ENCODE data around the gene BTBD9. TPM values are rescaled to one million over a fixed set of nuclear protein-coding genes. Genes with fewer than 3 reads are reported as not detected.
"Not testable (repeated sequence)": the region's sequence is repeated elsewhere in the genome, so short reads cannot be mapped to it uniquely, and the experiment has no call there.

BTBD9 gene
- polyA plus RNA-seq, 3 donors, result 15.1 to 17.6 (median 15.5) TPM

DNA sequence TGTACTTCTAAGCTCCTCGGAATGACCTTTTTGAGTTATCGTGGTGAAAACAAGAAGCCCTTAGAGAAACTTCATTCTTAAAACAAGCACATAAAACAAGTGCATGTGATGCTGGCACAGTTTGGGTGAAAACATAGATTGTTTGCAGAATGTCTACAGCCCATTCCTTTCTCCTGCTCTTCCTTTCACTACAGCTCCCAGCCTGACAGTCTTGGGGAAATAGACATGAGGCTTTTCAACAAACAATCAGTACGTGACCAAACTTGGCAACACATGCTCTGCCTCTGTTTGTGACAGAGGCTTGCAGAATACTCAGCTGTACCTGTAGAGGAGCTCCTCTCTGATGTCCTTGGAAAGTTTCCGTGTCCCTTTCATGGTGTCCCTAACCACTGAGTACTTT is 498.6 kb downstream of the BTBD9 start:
- DNase-seq (ENCODE audit: extremely low read depth in 1 of 11, low read depth in 9 of 11, low spot score in 4 of 11), result no peak

DNA sequence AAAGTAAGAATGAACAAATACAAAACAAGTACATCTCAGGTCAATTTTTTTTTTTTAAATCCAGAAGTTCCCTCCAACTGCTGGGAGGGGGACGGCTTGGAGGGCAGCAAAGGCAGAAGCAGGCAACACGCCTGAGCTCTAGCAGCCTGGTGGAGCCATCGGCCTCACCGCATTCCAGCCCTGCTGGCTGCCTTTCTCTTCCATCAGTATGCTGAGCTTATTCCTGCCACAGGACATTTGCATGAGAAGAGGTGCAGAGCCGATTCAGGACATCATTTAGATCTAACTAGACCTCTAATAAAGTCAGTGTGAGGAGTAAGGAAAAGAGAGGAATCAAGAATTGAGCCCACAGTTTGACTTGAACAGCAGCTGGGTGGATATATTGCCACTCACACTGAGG is 501.4 kb downstream of the BTBD9 start:
- no peak for DNase-seq (ENCODE audit: extremely low read depth in 1 of 11, low read depth in 9 of 11, low spot score in 4 of 11)

DNA sequence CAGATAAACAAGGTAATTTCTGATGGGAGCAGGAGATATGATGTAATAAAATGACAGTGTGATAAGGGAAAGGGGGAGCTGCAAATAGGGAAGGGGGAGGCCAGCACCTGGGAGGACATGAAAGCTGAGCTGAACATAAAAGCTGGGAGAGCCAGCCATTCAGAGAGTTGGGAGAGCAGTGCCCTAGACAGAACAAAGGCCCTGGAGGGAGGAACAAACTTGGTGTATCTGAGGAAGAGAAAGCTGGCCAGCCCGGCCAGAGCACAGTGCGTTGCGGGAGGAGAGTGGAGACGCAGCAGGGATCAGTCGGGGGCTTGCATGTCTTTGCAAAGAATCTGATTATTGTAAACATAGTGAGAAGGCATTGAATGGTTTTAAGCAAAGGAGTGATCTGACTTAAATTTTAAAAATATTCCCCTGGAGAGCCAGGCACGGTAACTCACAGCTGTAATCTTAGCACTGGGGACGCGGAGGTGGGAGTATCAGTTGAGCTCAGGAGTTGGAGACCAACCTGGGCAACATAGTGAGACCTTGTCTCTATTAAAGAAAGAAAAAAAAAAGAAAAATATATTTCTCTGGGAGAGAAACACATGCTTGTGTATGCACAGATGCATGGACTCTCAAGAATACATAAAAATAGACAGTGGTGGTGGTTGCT is 502.0 kb downstream of the BTBD9 start:
- DNase-seq (ENCODE audit: extremely low read depth in 1 of 11, low read depth in 9 of 11, low spot score in 4 of 11), result peak in 2 of 11 donors; percentile 20 to 31

DNA sequence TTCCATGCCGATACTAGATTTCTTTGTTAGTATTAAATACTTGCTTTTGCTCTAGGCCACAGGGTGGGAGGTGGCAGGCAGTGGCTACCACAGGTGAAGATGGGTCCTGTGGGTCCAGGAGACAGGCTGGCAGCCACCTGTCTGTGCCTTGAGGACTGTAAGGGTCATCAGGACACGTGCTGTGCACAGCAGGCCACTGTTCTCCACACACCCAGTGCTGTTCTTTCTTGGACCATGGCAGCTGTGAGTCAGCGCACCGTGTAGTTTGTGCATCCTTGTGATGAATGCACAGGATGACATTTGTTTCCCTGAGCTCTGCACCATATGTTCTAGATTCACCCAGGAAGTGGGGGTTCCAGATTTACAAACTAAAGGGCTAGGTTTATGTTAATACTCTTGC is 503.2 kb downstream of the BTBD9 start:
- no peak for DNase-seq (ENCODE audit: extremely low read depth in 1 of 11, low read depth in 9 of 11, low spot score in 4 of 11)

DNA sequence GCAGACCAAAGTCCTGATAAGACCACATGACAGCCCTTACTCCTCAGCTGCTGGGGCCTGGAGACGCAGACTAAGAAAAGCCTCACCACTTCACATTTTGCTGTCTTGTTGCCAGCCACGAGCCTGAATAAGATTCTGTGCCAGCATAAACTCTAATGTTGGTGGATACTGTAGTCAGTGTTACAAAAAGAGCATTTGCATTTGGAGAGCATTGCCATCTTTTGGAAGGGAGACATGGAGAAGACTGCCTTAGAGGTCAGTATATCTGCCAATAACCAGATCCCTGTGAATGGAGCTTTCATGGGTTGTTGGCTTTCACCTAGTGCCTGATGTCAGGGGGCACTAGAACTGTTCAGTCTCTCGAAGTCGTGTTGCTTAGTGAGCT is 505.0 kb downstream of the BTBD9 start:
- DNase-seq (ENCODE audit: extremely low read depth in 1 of 11, low read depth in 9 of 11, low spot score in 4 of 11), result no peak

DNA sequence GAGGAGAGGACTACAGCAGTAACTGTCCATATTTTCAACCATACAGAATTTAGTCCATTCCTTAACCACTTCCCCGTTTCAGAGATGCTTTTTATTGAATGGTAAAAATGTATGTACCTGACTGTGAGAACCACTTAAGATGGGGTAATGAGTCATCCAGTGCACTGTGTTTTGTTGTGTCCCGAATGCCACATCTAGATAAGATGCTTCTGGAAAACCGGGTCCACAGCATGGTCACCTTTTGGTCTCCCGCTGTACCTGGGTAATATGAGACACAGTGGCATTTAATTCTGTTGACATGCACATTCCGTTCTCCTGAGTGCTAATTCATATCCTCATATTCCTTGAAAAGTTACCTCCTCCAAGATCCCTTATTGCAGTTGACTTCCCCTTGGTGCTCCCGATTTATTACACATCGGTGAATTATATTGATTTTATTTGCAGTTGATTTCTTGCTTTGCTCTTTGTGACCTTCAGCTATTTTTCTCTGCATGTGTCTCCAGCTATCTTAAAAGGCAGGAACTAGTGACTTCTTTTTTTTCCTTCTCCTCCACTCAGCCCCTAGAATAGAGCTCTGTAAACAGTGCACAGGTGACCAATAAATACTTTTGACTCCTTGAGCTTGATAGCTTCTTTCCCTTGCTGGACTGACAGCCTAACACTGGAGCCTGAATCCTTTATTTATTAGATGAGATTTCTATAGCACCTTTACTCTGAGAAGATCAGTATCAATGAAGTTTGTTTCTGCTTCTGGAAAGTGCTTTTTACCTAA is 505.6 kb downstream of the BTBD9 start:
- no peak for DNase-seq (ENCODE audit: extremely low read depth in 1 of 11, low read depth in 9 of 11, low spot score in 4 of 11)

DNA sequence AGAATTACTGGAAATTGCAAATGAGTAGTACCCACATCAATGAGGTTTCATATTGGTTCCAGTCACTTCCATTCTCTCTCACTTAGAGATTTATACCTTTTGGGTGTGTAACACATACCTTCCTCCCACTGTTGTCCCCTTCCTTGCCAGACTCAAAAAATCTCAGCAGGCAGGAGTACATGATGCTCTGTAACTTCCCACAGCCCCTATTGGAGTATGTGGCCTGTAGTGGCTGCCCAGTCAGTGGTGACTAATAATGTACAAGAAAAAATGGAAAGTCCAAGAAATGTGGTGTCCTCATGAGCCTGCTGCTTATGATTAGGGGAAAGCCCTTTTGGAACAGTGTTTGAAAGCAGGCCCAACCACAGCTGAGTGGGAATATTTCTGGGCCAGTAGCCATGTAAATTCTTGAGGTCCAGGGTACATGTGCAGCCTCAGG is 508.2 kb downstream of the BTBD9 start:
- DNase-seq (ENCODE audit: extremely low read depth in 1 of 11, low read depth in 9 of 11, low spot score in 4 of 11), result no peak

DNA sequence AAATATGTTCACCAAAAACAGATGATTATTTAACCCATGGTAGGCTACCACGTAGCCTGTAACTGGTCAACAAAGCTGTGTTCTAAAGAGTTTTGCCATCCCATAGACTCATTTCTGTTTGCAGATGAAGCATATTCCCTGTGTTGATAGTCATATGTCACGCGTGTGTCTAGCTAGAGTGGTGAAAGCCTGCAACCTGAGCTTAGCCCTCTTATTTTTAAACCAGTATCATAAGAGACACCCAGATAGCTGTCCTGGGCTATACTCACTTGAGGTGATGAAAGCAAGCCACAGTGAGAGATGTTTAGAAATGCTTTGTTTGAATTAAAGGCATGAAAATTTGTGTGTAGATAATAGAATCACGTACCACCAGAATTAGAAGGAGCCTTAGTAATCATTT is 512.4 kb downstream of the BTBD9 start:
- no peak for DNase-seq (ENCODE audit: extremely low read depth in 1 of 11, low read depth in 9 of 11, low spot score in 4 of 11)

DNA sequence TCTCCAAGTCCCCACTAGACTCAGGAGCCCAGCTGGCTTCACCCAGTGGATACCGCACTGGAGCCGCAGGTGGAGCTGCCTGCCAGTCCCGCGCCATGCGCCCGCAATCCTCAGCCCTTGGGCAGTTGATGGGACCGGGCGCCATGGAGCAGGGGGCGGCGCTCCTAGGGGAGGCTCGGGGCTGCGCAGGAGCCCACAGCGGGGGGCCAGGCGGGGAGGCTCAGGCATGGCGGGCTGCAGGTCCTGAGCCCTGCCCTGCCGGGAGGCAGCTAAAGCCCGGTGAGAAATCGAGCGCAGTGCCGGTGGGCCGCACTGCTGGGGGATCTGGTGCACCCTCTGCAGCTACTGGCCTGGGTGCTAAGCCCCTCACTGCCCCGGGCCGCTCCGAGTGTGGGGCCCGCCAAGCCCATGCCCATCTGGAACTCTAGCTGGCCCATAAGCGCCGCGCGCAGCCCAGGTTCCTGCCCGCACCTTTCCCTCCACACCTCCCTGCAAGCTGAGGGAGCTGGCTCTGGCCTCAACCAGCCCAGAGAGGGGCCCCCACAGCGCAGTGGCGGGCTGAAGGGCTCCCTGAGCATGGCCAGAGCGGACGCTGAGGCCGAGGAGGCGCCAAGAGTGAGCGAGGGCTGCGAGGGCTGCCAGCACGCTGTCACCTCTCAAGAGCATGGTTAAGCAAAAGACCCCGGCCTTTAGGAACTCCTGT is 515.4 kb downstream of the BTBD9 start:
- DNase-seq (ENCODE audit: extremely low read depth in 1 of 11, low read depth in 9 of 11, low spot score in 4 of 11), result not testable (repeated sequence)

DNA sequence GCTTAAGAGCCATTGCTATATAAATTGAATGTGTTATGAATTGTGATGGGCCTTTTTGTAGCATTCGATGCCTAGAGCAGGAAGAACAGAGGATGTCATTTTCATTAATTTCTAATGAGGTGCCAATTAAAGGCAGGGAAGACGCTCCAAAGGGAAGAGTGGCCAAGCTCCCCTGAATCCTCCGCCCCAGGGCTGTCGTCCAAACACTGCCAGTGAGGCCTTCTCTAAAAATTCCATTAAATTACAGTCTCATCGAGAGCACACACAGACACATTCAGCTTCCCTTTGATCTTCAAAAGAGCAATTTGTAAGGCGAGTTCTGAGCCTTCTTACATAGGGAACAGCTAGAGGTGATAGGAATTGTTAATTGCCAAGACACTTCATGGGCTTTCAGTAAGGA is 520.2 kb downstream of the BTBD9 start:
- DNase-seq (ENCODE audit: extremely low read depth in 1 of 11, low read depth in 9 of 11, low spot score in 4 of 11), result no peak

DNA sequence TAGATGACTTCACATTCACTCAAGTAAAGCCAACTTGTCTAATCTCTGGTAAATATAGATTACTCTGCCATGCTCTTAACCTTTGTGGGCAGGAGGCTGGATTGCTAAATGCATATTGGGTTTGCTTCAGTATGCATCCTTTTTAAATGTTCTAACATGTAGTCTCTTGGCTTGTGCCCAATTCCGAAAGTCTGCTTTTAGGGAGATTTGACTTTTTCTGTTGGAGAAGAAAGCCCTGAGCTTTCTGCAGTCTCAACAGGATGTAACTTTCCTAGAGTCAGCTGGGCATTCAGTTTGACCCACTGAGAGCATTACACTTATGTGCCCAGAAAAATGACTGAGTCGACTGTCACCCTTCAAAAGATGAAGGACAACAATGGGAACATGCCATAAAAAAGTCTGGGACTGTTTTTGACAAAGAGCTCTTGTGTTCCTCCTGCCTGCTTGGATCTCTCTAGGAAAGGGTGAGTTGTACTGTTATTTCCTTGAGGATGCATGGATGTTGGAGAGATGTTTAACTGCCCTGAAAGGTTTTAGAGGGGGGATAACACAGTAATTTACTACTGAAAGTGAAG is 520.9 kb downstream of the BTBD9 start:
- DNase-seq (ENCODE audit: extremely low read depth in 1 of 11, low read depth in 9 of 11, low spot score in 4 of 11), result no peak

Other genes starting within 250 kb of the BTBD9 start
- gene GLO1, start 63.2 kb upstream of the BTBD9 start, polyA plus RNA-seq (ENCODE audit: insufficient read length in 3 of 3), result 100 to 1,000 TPM; 134 to 167 (median 137) TPM
- 1 to 10 TPM in 1 of 3 donors, under 1 TPM in 2; 0.39 to 1.1 (median 0.90) TPM for gene DNAH8, start 75.4 kb upstream of the BTBD9 start, polyA plus RNA-seq (ENCODE audit: insufficient read length in 3 of 3)